Fibroblast of skin of scalp (primary cell): ENCODE results near the gene CEMIP. TPM values are rescaled to one million over a fixed set of nuclear protein-coding genes. Genes with fewer than 3 reads are reported as not detected.
A peak's percentile ranks its signal among the peaks of the same experiment; 100 is the strongest.

Experiments
- DNase-seq: peaks from one replicate; pipeline ENCODE4 v3.0.0-alpha.2; 2013
- polyA plus RNA-seq, 2 experiments: library from polyadenylated mRNA; unstranded; fragments of 120-200 nt; gene quantifications; one replicate each; pipeline ENCODE4 v1.2.1, GENCODE V29; 2013; ENCODE audit not compliant: insufficient read length in 2 of 2

CEMIP gene
- polyA plus RNA-seq (2013, experiment 1 of 2; ENCODE audit: insufficient read length): 126 TPM
- 129 TPM for polyA plus RNA-seq (2013, experiment 2 of 2; ENCODE audit: insufficient read length)

- peak; percentile 86 for DNase-seq
Observed at GRCh38 chr15:80778964-80779657, at the start of gene CEMIP. Gene CEMIP, plus strand, starts transcription at chr15:80779370. Its CDS starts 94,510 bp downstream, at chr15:80873880.

DNA sequence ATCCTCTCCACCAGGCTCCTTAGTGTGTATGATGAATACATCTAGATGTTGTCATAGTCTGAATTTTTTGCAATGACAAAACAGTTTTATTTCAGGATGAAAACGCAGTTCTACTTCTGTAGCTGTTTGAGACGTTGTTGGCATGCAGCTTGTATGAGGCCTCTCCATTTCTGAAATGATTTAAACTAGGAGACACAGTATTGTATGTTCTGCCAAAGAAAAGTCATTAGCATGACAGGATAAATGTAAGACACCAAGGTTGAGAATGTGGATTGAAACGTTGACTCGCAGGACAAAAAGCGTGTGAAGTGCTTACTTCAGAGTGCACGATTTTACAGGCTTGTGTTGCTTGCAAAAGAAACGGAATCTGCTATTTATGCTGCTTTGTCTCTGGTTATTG, 48.8 kb upstream of the CEMIP start:
- DNase-seq: peak; percentile 33

DNA sequence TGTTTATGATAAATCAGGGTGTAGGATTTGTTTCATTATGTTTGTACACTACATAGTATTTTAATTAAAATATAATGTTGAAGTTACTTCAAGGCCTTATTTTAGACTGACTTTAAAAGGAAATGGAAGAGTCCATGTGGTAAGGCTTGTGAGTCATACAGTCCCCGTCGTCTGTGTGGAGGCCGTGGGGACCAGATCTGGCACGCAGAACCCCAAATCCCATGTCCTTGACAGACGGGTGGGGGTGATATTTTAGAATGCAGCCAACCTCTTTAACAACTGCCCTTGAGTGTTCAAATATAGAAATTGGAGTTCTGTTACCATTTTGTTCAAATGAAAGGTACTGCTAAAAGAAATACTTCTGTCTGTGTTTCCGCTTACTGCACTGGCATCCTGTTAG, 48.2 kb upstream of the CEMIP start:
- DNase-seq: peak; percentile 51

- DNase-seq: no peak
Observed at GRCh38 chr15:80732167-80732566, 47.0 kb upstream of the CEMIP start.

GRCh38 chr15:80732818-80733217, 46.4 kb upstream of the CEMIP start:
- no peak for DNase-seq

GRCh38 chr15:80733460-80733859, 45.7 kb upstream of the CEMIP start:
- no peak for DNase-seq

DNA sequence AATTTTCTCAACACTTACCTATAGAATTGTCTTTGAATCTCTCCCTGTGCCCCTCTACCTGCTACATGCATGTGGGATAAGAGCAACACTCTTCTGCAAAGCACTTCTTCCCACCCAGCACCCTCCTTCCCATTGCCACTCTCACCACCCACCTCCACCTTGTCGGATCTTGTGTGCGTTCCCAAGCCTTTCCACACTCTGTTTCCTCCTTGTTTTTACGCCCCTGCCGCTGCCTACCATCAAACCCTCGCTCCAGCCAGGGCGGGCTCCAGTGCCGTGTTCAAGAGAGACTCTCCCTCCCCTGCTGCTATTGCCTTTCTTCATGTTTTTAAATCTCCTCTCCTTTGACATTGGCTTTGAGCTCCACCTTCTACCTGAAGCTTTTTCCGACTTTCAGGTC, 43.8 kb upstream of the CEMIP start:
- no peak for DNase-seq

- DNase-seq: no peak
Observed at GRCh38 chr15:80736560-80736959, 42.6 kb upstream of the CEMIP start.

- no peak for DNase-seq
Observed at GRCh38 chr15:80739919-80740318, 39.3 kb upstream of the CEMIP start.

- no peak for DNase-seq
Observed at GRCh38 chr15:80742081-80742480, 37.1 kb upstream of the CEMIP start.

- DNase-seq: peak; percentile 7
Observed at GRCh38 chr15:80743189-80743833, 35.9 kb upstream of the CEMIP start.

DNA sequence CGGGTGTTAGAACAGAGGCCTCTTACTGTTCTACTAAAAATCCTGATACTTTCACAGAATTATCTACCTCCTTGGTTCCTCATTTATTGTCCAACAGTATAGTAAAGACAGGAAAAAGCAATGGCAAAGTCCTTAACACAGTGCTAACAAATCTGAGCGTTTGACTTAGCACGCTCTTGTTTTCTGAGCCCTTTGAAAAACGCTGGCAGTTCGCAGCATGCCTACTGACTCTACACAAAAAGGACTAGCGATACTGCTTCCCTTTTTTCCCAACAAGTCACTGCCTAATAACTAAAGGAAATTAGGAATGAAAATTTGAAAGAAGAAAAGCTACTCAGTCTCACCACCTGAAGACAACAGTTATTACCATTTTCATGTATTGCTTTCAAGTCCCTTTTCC, 34.8 kb upstream of the CEMIP start:
- DNase-seq: no peak

GRCh38 chr15:80744826-80745225, 34.3 kb upstream of the CEMIP start:
- DNase-seq: peak; percentile 55

DNA sequence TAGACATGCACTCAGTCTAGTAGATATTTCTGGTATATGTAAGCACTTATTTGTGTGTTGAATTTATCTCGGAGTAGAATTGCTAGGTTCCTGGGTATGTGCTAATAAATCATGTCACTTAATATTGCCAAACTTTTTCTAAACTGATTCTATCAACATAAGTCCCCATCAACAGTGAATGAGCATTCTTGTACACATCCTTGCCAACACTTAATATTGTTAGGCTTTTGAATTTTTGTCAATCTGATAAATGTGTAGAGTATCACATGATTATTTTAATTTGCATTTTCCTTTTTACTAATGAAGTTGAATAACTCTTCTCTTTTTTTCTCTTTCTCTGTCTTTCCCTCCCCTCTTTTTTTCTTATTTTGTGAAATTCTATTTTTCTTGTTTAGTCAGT, 33.3 kb upstream of the CEMIP start:
- DNase-seq: no peak

DNA sequence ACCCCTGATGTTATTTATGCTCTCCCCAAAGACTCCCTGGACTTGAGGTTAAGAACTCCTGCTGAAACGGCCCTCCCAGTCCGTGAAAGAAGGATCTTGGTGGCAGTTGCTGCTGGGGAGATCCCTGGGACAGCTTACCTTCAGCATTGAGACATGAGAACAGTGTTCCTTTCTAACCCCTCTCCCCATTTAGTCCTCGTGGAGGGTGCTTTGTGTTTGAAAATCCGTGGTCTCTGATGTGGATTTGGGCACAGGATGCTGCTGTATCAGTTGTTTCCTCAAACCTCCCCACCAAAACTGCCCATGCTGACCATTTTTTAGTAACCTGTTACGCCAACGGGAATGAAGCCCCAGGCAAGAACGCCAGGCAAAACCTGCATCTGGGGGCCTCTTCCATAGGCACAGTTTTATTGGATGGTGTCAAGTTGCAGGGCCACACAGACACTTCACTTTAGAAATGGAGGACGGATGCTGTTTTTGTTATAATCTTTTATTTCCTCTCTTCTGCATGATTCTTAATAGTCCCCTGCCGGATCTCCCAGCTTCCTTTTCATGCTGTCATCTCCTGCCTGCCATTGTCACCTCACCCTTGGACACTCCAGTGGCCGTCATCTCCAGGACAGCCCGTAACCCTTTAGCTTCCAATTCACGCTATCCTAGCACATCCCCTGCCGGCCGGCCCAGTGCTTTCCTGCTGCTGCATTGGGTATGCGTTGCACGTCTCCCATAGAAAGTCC, 31.7 kb upstream of the CEMIP start:
- no peak for DNase-seq

- DNase-seq: no peak
Observed at GRCh38 chr15:80749589-80749988, 29.6 kb upstream of the CEMIP start.

DNA sequence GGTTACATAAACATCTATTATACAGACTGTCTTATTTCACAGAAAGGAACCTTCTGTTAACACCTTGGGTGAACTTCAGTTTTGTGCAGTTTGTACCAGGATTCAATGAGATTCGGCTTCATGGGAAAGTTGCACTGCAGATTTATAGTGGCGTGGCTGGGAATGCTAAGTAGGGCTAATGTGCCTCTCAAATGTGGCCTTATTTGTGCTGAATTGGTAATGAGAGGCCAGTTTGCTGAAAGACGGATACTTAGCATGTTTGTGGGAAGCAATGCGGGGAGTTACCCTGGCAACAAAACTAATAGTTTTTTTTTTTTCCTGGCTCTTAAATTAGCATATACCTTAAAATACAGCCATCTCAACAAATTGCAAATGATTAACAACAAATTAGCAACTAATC, 28.6 kb upstream of the CEMIP start:
- DNase-seq: no peak

GRCh38 chr15:80752204-80752603, 27.0 kb upstream of the CEMIP start:
- DNase-seq: no peak

- no peak for DNase-seq
Observed at GRCh38 chr15:80753161-80753560, 26.0 kb upstream of the CEMIP start.

DNA sequence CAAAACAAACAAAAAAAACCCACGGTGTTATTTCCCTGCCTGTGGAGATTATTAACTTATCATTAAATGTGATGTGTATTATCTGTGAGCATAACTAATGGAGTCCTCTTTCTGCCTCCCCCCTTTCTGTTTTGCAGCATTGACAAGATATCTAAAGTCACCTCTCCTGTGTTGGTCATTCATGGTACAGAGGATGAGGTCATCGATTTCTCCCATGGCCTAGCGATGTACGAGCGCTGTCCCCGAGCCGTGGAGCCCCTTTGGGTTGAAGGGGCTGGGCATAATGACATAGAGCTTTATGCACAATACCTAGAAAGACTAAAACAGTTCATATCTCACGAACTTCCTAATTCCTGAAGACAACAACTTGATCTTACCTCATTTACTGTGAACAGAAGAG, 25.2 kb upstream of the CEMIP start:
- DNase-seq: no peak

- no peak for DNase-seq
Observed at GRCh38 chr15:80755885-80756284, 23.3 kb upstream of the CEMIP start.

GRCh38 chr15:80758130-80758745, 20.9 kb upstream of the CEMIP start:
- no peak for DNase-seq

- no peak for DNase-seq
Observed at GRCh38 chr15:80760960-80761359, 18.2 kb upstream of the CEMIP start.
